Gastrocnemius medialis (tissue), 4 donors: ENCODE measurements around the gene TMEM18. TPM values are rescaled to one million over a fixed set of nuclear protein-coding genes. Genes with fewer than 3 reads are reported as not detected.

Experiments
- ATAC-seq, 2 donors: fragments of 150-250 bp; one replicate each; pipeline ENCODE4 v1.9.1; 2016
- DNase-seq, 2 donors: peaks; one replicate each; pipeline ENCODE4 v3.0.0-alpha.2; 2019
- H3K27ac ChIP-seq, 4 donors: fragments of 200-600 bp; sonication (generic); 1 replicate in 1 of 4; 2 replicates in 3 of 4; pipeline ENCODE4 v1.5.1; 2016 to 2018; ENCODE audit warnings: mild to moderate bottlenecking in 2 of 4, moderate library complexity in 1 of 4
- H3K27me3 ChIP-seq, 3 donors: fragments of 200-600 bp; sonication (generic) in 2 of 3; 1 replicate in 1 of 3; 2 replicates in 2 of 3; pipeline versions ENCODE4 v1.5.1 to v1.6.0; 2016 to 2019; ENCODE audit warnings: mild to moderate bottlenecking in 1 of 3, moderate library complexity in 1 of 3
- H3K36me3 ChIP-seq, 2 donors: fragments of 200-600 bp; sonication (generic) in 1 of 2; one replicate each; pipeline ENCODE4 v1.5.1; 2017 to 2018
- H3K4me1 ChIP-seq, 2 donors: fragments of 200-600 bp; sonication (generic) in 1 of 2; one replicate each; pipeline ENCODE4 v1.5.1; 2016 to 2017; ENCODE audit warnings: mild to moderate bottlenecking in 2 of 2
- H3K4me3 ChIP-seq, 4 donors: fragments of 200-600 bp; sonication (generic) in 3 of 4; 1 replicate in 1 of 4; 2 replicates in 3 of 4; pipeline ENCODE4 v1.5.1; 2016 to 2019; ENCODE audit warnings: mild to moderate bottlenecking in 2 of 4
- H3K9me3 ChIP-seq, 3 donors: fragments of 200-600 bp; sonication (generic) in 2 of 3; 1 replicate in 1 of 3; 2 replicates in 2 of 3; pipeline ENCODE4 v1.5.1; 2016 to 2019
- POLR2A ChIP-seq, 2 donors: fragments of 450-650 bp; IDR thresholded peaks; one replicate each; pipeline ENCODE4 v1.6.1; 2017; ENCODE audit warnings: antibody characterized with exemption in 2 of 2, mild to moderate bottlenecking in 2 of 2, moderate library complexity in 2 of 2
- in situ Hi-C, 4 donors: fragments of 200-750 bp; cut with MboI; loops; one replicate each; pipeline versions ENCODE4 v1.15.0 to v1.8.0; 2017; ENCODE audit warnings: low sequenced_read_pairs in 4 of 4
- intact Hi-C: fragments of 100-400 bp; cut with DNase I; formaldehyde crosslinking; loops from one replicate; pipeline ENCODE4 v1.15.1; 2023; ENCODE audit warnings: low total_unique reads
- total RNA-seq, 4 donors: library from RNA; depleted of rRNA; stranded (reverse); fragments of >200 nt; gene quantifications; one replicate each; pipeline versions ENCODE4 v1.1.0 to v1.2.3, GENCODE V29; 2016
- TF ChIP-seq, protein P1 (sequence below), 5 experiments: fragments of 450-650 bp in 3 of 5; fragments of 200-600 bp in 2 of 5; sonication (generic) in 2 of 5; IDR thresholded peaks in 4 of 5; conservative IDR thresholded peaks in 1 of 5; 1 replicate in 4 of 5; 2 replicates in 1 of 5; pipeline ENCODE4 v1.5.1; 2016 to 2019; ENCODE audit warnings: antibody characterized with exemption in 5 of 5, mild to moderate bottlenecking in 3 of 5, moderate library complexity in 3 of 5

TMEM18 gene
- total RNA-seq, 4 donors from 2014 or later: 9.0 to 26.1 (median 12.3) TPM

GRCh38 chr2:696463-696862 is 19.3 kb upstream of the TMEM18 start:
- H3K27me3 ChIP-seq: peaks cover 0 to 7% (median 0%) of the 10 kb centered on the region in 3 donors
- ATAC-seq: no peak
- no peak for TF ChIP-seq POLR2A (IDR thresholded peaks at IDR 0.05)
- TF ChIP-seq, protein P1, sequence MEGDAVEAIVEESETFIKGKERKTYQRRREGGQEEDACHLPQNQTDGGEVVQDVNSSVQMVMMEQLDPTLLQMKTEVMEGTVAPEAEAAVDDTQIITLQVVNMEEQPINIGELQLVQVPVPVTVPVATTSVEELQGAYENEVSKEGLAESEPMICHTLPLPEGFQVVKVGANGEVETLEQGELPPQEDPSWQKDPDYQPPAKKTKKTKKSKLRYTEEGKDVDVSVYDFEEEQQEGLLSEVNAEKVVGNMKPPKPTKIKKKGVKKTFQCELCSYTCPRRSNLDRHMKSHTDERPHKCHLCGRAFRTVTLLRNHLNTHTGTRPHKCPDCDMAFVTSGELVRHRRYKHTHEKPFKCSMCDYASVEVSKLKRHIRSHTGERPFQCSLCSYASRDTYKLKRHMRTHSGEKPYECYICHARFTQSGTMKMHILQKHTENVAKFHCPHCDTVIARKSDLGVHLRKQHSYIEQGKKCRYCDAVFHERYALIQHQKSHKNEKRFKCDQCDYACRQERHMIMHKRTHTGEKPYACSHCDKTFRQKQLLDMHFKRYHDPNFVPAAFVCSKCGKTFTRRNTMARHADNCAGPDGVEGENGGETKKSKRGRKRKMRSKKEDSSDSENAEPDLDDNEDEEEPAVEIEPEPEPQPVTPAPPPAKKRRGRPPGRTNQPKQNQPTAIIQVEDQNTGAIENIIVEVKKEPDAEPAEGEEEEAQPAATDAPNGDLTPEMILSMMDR (IDR thresholded peaks at IDR 0.05 in 4 of 5, conservative IDR thresholded peaks at IDR 0.05 in 1 of 5): no peak

DNA sequence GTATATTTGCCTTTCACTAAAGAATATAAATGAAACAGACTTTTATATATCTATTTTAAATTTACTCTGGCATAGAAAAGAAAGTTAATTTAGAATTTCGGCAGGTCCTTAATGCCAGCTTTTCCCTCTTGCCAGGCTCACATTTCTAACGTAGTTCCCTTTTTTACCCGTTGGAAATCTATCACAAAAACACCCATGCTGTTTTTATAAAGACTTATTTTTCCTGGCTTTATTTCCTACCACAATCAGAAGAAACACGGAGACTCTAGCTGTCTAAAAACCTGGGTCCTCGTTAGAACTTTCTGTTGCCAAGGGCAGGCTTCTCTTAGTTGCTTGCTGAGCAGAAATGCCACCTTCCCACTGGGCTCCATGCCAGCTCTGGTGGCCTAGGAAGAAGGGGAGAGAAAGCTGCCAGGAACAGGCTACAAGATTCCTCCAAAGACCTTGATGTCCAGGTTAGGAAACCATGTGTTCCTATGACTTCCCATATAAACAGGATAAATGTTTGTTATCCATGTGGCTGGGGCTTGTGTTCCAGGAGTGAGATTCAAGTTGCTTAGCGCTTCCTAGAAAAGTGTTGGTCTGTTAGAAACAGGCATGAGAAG is 17.8 kb upstream of the TMEM18 start:
- no peaks in the 10 kb centered on the region for H3K36me3 ChIP-seq
- ATAC-seq: no peak
- in situ Hi-C loops: no loop called here
- no peak overlapping the region for H3K27ac ChIP-seq
- H3K4me3 ChIP-seq: no peak overlapping the region
- peaks cover 0 to 4% (median 0%) of the 10 kb centered on the region in 3 donors for H3K9me3 ChIP-seq
- intact Hi-C loops: no loop called here
- DNase-seq: no peak
- TF ChIP-seq, protein P1 (IDR thresholded peaks at IDR 0.05 in 4 of 5, conservative IDR thresholded peaks at IDR 0.05 in 1 of 5): no peak
- no peak for TF ChIP-seq POLR2A (IDR thresholded peaks at IDR 0.05)
- peaks cover 0 to 10% (median 2%) of the 10 kb centered on the region in 3 donors for H3K27me3 ChIP-seq
- peaks cover 0 to 5% of the 10 kb centered on the region in 2 donors for H3K4me1 ChIP-seq

More at GRCh38 chr2:696463-696862, 19.3 kb upstream of the TMEM18 start:
- Histone ChIP-seq H3K4me1 (peaks cover 0 to 5% of the 10 kb centered on the region in 2 donors), H3K27ac (no peak overlapping the region), H3K9me3 (peaks cover 0 to 4% (median 0%) of the 10 kb centered on the region in 3 donors), H3K4me3 (no peak overlapping the region), H3K36me3 (no peaks in the 10 kb centered on the region)
- no peak for DNase-seq
- in situ Hi-C loops (no loop called here), intact Hi-C loops (no loop called here)

DNA sequence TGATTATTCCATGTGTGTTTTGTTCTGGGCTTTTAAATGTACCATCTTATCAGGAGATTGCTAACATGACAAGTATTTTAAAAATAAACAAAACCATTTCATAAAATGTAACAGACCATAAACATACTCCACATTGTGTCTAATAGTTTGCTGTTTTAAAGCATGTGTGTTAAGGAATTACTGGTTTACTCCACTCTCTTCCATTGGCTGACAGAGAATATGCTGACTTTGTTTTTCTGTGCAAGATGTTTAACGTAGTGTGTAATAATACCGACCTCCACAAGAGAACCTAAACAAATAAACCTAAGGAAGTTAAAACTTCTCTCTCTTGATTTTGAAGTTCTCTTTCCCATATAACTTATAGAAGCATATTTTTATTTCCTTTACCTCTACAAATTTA is 17.0 kb upstream of the TMEM18 start:
- no peak overlapping the region for H3K27ac ChIP-seq
- H3K4me1 ChIP-seq: peaks cover 0 to 5% of the 10 kb centered on the region in 2 donors
- H3K9me3 ChIP-seq: peaks cover 0 to under 1% (median 0%) of the 10 kb centered on the region in 3 donors
- in situ Hi-C loops: no loop called here
- H3K4me3 ChIP-seq: no peak overlapping the region
- H3K36me3 ChIP-seq: no peaks in the 10 kb centered on the region
- ATAC-seq: no peak
- intact Hi-C loops: no loop called here
- no peak for TF ChIP-seq POLR2A (IDR thresholded peaks at IDR 0.05)
- TF ChIP-seq, protein P1 (IDR thresholded peaks at IDR 0.05 in 4 of 5, conservative IDR thresholded peaks at IDR 0.05 in 1 of 5): no peak
- peaks cover 0 to 4% (median 2%) of the 10 kb centered on the region in 3 donors for H3K27me3 ChIP-seq
- no peak for DNase-seq

DNA sequence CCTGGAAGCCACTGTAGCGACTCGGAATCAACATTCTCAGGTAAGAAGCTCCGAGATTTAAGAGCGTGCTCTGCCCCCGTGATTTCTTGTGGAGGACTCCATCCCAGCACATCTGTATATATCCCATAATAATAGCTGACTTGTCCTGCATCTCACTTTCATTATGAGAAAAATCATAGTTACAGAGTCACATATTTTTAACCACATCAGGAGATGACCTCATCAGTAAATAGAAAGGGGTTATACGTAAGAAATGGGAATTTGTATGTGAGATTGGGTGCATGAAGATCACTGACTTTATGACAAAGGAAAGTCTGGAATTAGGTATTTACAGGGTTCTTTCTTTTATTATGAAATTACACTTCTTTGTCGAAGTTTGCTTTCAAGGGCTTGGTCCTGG is 16.4 kb upstream of the TMEM18 start:
- Histone ChIP-seq H3K4me1 (peaks cover 0 to 5% of the 10 kb centered on the region in 2 donors), H3K27ac (no peak overlapping the region), H3K9me3 (no peaks in the 10 kb centered on the region), H3K27me3 (peaks cover 0 to 5% (median 4%) of the 10 kb centered on the region in 3 donors), H3K4me3 (no peak overlapping the region), H3K36me3 (no peaks in the 10 kb centered on the region)
- in situ Hi-C loops: no loop called here
- DNase-seq (no peak), ATAC-seq (no peak)
- intact Hi-C loops: no loop called here
- TF ChIP-seq, protein P1 (IDR thresholded peaks at IDR 0.05 in 4 of 5, conservative IDR thresholded peaks at IDR 0.05 in 1 of 5): no peak
- TF ChIP-seq POLR2A (IDR thresholded peaks at IDR 0.05): no peak
